ENCODE results near the gene PHF21B.
"Not testable (repeated sequence)": the region's sequence is repeated elsewhere in the genome, so short reads cannot be mapped to it uniquely, and the experiment has no call there.

The PHF21B gene

GRCh38 chr22:44906248-44906936, 103.4 kb downstream of the PHF21B start:
- Histone ChIP-seq H3K9ac (ENCODE audit: low read length) (no peak overlapping the region), H3K4me3 (ENCODE audit: low read length) (no peak overlapping the region), H3K27me3 (ENCODE audit: control insufficient read depth, insufficient read depth, low read length) (no peaks in the 10 kb centered on the region), H3K4me1 (ENCODE audit: control insufficient read depth, insufficient read depth, low read length) (no peaks in the 10 kb centered on the region), H3K9me3 (ENCODE audit: control insufficient read depth, low read length) (peaks cover 7% of the 10 kb centered on the region), H3K36me3 (ENCODE audit: control insufficient read depth, insufficient read depth, low read length) (no peaks in the 10 kb centered on the region)

GRCh38 chr22:44904492-44905152, 105.2 kb downstream of the PHF21B start:
- H3K9ac ChIP-seq (ENCODE audit: low read length); H3K4me1 ChIP-seq (ENCODE audit: control insufficient read depth, insufficient read depth, low read length); H3K4me3 ChIP-seq (ENCODE audit: low read length); H3K36me3 ChIP-seq (ENCODE audit: control insufficient read depth, insufficient read depth, low read length); H3K27me3 ChIP-seq (ENCODE audit: control insufficient read depth, insufficient read depth, low read length): not testable (repeated sequence)
- H3K9me3 ChIP-seq (ENCODE audit: control insufficient read depth, low read length) = peaks cover 13% of the 10 kb centered on the region

- not testable (repeated sequence) for H3K36me3 ChIP-seq (ENCODE audit: control insufficient read depth, insufficient read depth, low read length); H3K9ac ChIP-seq (ENCODE audit: low read length); H3K27me3 ChIP-seq (ENCODE audit: control insufficient read depth, insufficient read depth, low read length); H3K4me1 ChIP-seq (ENCODE audit: control insufficient read depth, insufficient read depth, low read length); H3K4me3 ChIP-seq (ENCODE audit: low read length)
- H3K9me3 ChIP-seq (ENCODE audit: control insufficient read depth, low read length) = peaks cover 13% of the 10 kb centered on the region
Measured at GRCh38 chr22:44903164-44903563, 106.6 kb downstream of the PHF21B start.

GRCh38 chr22:44901301-44901700, 108.5 kb downstream of the PHF21B start:
- H3K9me3 ChIP-seq (ENCODE audit: control insufficient read depth, low read length) = peaks cover 13% of the 10 kb centered on the region
- no peaks in the 10 kb centered on the region for H3K36me3 ChIP-seq (ENCODE audit: control insufficient read depth, insufficient read depth, low read length)
- H3K9ac ChIP-seq (ENCODE audit: low read length) = no peak overlapping the region
- no peaks in the 10 kb centered on the region for H3K4me1 ChIP-seq (ENCODE audit: control insufficient read depth, insufficient read depth, low read length)
- no peaks in the 10 kb centered on the region for H3K27me3 ChIP-seq (ENCODE audit: control insufficient read depth, insufficient read depth, low read length)
- H3K4me3 ChIP-seq (ENCODE audit: low read length) = no peak overlapping the region

GRCh38 chr22:44898236-44898635, 111.6 kb downstream of the PHF21B start:
- no peaks in the 10 kb centered on the region for H3K4me1 ChIP-seq (ENCODE audit: control insufficient read depth, insufficient read depth, low read length)
- no peak overlapping the region for H3K4me3 ChIP-seq (ENCODE audit: low read length)
- H3K9me3 ChIP-seq (ENCODE audit: control insufficient read depth, low read length) = peaks cover 13% of the 10 kb centered on the region
- H3K36me3 ChIP-seq (ENCODE audit: control insufficient read depth, insufficient read depth, low read length) = no peaks in the 10 kb centered on the region
- no peaks in the 10 kb centered on the region for H3K27me3 ChIP-seq (ENCODE audit: control insufficient read depth, insufficient read depth, low read length)
- H3K9ac ChIP-seq (ENCODE audit: low read length) = no peak overlapping the region

- no peaks in the 10 kb centered on the region for H3K36me3 ChIP-seq (ENCODE audit: control insufficient read depth, insufficient read depth, low read length)
- H3K27me3 ChIP-seq (ENCODE audit: control insufficient read depth, insufficient read depth, low read length) = no peaks in the 10 kb centered on the region
- H3K9ac ChIP-seq (ENCODE audit: low read length) = no peak overlapping the region
- H3K9me3 ChIP-seq (ENCODE audit: control insufficient read depth, low read length) = no peaks in the 10 kb centered on the region
- no peaks in the 10 kb centered on the region for H3K4me1 ChIP-seq (ENCODE audit: control insufficient read depth, insufficient read depth, low read length)
- H3K4me3 ChIP-seq (ENCODE audit: low read length) = no peak overlapping the region
Measured at GRCh38 chr22:44895296-44896055, 114.3 kb downstream of the PHF21B start.

- no peaks in the 10 kb centered on the region for H3K36me3 ChIP-seq (ENCODE audit: control insufficient read depth, insufficient read depth, low read length)
- H3K9me3 ChIP-seq (ENCODE audit: control insufficient read depth, low read length) = no peaks in the 10 kb centered on the region
- H3K4me3 ChIP-seq (ENCODE audit: low read length) = no peak overlapping the region
- H3K27me3 ChIP-seq (ENCODE audit: control insufficient read depth, insufficient read depth, low read length) = no peaks in the 10 kb centered on the region
- H3K9ac ChIP-seq (ENCODE audit: low read length) = no peak overlapping the region
- H3K4me1 ChIP-seq (ENCODE audit: control insufficient read depth, insufficient read depth, low read length) = no peaks in the 10 kb centered on the region
Measured at GRCh38 chr22:44894782-44895181, 115.0 kb downstream of the PHF21B start.

GRCh38 chr22:44894321-44894720, 115.5 kb downstream of the PHF21B start:
- Histone ChIP-seq H3K4me1 (ENCODE audit: control insufficient read depth, insufficient read depth, low read length) (no peaks in the 10 kb centered on the region), H3K27me3 (ENCODE audit: control insufficient read depth, insufficient read depth, low read length) (no peaks in the 10 kb centered on the region), H3K9me3 (ENCODE audit: control insufficient read depth, low read length) (no peaks in the 10 kb centered on the region), H3K36me3 (ENCODE audit: control insufficient read depth, insufficient read depth, low read length) (no peaks in the 10 kb centered on the region), H3K9ac (ENCODE audit: low read length) (no peak overlapping the region), H3K4me3 (ENCODE audit: low read length) (no peak overlapping the region)

GRCh38 chr22:44893731-44894080, 116.1 kb downstream of the PHF21B start:
- Histone ChIP-seq H3K9me3 (ENCODE audit: control insufficient read depth, low read length) (no peaks in the 10 kb centered on the region), H3K27me3 (ENCODE audit: control insufficient read depth, insufficient read depth, low read length) (no peaks in the 10 kb centered on the region), H3K36me3 (ENCODE audit: control insufficient read depth, insufficient read depth, low read length) (no peaks in the 10 kb centered on the region), H3K4me1 (ENCODE audit: control insufficient read depth, insufficient read depth, low read length) (no peaks in the 10 kb centered on the region), H3K9ac (ENCODE audit: low read length) (no peak overlapping the region), H3K4me3 (ENCODE audit: low read length) (no peak overlapping the region)

GRCh38 chr22:44892803-44893730, 116.7 kb downstream of the PHF21B start:
- Histone ChIP-seq H3K9ac (ENCODE audit: low read length) (no peak overlapping the region), H3K4me1 (ENCODE audit: control insufficient read depth, insufficient read depth, low read length) (no peaks in the 10 kb centered on the region), H3K9me3 (ENCODE audit: control insufficient read depth, low read length) (no peaks in the 10 kb centered on the region), H3K4me3 (ENCODE audit: low read length) (no peak overlapping the region), H3K36me3 (ENCODE audit: control insufficient read depth, insufficient read depth, low read length) (no peaks in the 10 kb centered on the region), H3K27me3 (ENCODE audit: control insufficient read depth, insufficient read depth, low read length) (no peaks in the 10 kb centered on the region)

- H3K27me3 ChIP-seq (ENCODE audit: control insufficient read depth, insufficient read depth, low read length) = no peaks in the 10 kb centered on the region
- H3K9ac ChIP-seq (ENCODE audit: low read length) = no peak overlapping the region
- H3K4me3 ChIP-seq (ENCODE audit: low read length) = no peak overlapping the region
- H3K36me3 ChIP-seq (ENCODE audit: control insufficient read depth, insufficient read depth, low read length) = no peaks in the 10 kb centered on the region
- H3K9me3 ChIP-seq (ENCODE audit: control insufficient read depth, low read length) = no peaks in the 10 kb centered on the region
- no peaks in the 10 kb centered on the region for H3K4me1 ChIP-seq (ENCODE audit: control insufficient read depth, insufficient read depth, low read length)
Measured at GRCh38 chr22:44892243-44892642, 117.6 kb downstream of the PHF21B start.
